Stimulated activated CD4-positive, alpha-beta T cell treated with anti-CD3 and anti-CD28 coated beads, Interleukin-1b, Interleukin-23, amount 100 ng/mL, for 48 hours (primary cell): ENCODE measurements around the gene PCGF3.
"Not testable (repeated sequence)": the region's sequence is repeated elsewhere in the genome, so short reads cannot be mapped to it uniquely, and the experiment has no call there.

Experiments used
- DNase-seq: peaks from one replicate; pipeline ENCODE4 v3.0.0-alpha.2; 2020

Gene PCGF3

DNA sequence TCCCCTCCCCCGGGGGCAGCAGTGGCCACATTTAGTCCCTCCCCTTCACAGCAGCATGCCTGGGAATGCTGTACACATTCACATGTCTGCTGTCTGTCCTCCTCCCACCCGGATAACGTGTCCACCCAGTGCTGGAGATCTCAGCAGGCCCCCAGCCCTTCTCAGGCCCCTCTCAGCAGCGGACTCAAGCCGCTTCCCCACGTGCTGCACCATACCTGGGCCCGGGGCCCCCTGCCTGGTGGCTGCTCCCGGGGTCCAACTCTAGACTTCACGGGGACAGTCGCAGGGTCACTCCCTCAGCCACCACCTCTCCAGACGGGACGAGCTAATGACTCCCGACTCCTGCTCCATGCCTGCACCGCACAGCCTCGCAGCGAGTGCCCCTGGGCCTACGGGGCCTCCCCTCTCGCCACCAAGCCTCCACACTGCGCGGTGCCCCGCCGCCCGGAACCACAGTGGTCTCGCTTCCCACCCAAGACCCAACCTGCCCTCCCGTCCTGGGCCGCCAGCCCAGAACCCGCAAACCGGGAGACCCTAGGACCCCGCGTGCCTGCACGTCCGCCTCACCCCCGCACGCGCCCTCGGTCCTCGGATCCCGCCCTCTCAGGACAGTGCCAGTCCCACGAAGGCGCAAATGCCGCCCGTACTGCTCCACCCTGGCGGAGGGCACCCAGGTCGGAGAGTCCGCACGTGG is 1.3 kb upstream of the PCGF3 start:
- no peak for DNase-seq

DNA sequence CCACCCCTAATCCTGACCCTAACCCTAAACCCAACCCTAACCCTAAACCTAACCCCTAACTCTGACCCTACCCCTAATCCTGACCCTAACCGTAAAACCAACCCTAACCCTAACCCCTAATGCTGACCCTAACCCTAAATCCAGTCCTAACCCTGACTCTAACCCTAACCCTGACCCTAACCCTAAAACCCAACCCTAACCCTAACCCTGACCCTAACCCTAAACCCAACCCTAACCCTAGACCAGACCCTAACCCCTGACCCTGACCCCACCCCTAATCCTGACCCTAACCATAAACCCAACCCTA is 708 bp upstream of the PCGF3 start:
- no peak for DNase-seq

DNA sequence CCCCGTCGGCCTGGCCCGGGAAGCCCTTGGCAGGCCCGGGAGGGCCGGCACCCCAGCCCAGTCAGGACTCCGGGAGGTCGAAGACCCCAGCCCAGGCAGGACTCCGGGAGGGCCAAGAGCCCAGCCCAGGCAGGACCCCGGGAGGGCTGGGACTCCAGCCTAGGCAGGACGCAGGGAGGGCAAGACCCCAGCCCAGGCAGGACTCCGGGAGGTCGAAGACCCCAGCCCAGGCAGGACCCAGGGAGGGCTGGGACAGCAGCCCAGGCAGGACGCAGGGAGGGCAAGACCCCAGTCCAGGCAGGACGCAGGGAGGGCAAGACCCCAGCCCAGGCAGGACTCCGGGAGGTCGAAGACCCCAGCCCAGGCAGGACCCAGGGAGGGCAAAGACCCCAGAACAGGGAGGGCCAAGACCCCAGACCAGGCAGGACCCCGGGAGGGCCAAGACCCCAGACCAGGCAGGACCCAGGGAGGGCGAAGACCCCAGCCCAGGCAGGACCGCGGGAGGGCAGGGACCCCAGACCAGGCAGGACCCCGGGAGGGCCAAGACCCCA is 526 bp downstream of the PCGF3 start:
- not testable (repeated sequence) for DNase-seq

DNA sequence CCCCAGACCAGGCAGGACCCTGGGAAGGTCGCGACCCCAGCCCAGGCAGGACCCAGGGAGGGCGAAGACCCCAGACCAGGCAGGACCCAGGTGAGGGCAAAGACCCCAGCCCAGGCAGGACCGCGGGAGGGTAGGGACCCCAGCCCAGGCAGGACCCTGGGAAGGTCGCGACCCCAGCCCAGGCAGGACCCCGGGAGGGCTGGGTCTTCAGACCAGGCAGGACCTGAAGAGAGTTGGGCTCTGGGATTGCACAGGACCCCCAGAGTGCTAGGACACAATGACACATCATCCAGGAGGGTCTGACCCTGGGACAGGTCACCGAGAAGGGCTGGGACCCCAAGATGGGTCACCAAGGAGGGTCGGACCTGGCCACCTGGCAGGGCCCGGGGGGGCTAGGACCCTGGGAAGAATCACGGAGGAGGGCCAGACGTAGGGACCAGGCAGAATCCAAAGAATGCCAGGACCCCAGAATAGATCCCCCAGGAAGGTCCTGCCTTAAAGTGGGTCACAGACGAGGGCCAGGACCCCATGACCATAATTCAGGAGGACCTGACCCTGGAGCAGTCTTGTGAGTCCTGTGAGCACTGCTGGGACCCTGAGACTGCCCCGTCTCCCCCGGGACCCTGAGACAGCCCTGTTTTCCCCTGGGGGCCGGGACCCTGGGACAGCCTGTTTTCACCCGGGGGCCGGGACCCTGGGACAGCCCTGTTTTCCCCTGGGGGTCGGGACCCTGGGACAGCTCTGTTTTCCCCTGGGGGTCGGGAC is 1.4 kb downstream of the PCGF3 start:
- no peak for DNase-seq

DNA sequence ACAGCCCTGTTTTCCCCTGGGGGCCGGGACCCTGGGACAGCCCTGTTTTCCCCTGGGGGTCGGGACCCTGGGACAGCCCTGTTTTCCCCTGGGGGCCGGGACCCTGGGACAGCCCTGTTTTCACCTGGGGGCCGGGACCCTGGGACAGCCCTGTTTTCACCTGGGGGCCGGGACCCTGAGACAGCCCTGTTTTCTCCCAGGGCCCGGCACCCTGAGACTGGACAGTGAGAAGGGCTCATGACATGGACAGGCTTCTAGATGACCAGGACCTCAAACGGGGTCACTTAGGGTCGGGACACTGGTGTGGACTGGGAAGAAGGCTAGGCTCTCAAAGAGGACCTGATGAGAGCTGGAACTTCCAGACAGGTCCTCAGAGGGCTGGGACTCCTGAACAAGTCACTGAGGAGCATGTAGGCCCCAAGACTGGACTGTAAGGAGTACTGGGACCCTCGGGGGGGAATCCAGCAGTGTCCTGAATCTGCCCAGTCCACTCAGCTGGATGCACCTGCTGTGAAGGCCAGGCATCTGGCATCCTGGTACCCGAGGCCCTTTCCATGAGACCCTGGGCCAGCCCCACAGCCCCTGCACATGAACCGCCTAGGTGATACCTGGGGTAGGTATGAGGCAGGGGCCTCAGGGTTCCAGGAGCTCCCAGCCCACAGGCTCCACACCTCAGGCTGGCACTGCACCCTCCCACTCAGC is 2.4 kb downstream of the PCGF3 start:
- no peak for DNase-seq

DNA sequence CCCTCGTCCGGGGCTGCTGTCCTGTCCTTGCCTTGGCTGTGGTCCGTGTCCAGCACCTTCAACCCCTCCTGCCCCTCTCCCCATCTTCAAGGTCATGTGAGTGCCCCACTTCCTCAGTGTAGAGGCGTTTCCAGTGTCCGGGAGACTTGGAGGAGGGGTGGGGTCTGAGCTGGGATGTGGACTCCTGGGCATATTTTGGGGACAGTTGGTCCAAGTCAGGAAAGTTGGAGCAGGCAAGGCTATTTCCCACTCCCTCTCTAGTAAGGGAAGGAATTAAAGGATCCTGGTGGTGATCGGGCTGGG is 3.0 kb downstream of the PCGF3 start:
- DNase-seq, result no peak

DNA sequence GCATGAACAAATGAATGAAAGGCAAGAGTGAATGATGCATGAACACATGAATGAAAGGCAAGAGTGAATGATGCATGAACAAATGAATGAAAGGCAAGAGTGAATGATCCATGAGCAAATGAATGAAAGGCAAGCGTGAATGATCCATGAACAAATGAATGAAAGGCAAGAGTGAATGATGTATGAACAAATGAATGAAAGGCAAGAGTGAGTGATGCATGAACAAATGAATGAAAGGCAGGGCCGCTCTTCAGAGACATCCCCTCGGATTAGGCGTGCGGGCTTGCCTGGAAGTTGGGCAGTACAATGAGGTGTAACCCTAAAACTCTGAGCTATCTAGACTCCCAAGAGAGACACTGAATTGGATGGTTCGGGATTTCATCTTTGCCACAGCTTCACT is 3.7 kb downstream of the PCGF3 start:
- no peak for DNase-seq

DNA sequence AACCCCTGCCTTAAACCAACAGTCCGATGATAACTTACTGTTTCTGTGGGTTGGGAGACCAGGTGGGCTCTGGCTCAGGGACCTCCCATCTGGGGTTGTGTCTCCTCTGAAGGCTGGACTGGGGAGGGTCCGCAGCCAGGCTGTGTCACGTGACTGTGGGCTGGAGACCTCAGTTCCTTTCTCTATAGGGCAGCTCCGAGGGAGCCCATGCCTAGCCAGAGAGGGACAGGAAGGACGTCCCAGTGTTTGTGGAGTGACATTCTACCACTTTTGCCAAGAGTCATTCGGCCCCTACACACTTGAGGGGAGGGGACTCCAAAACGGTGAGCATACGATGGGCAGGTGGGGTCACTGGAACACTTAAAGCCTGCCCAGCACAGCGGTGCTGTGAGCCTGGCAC is 4.5 kb downstream of the PCGF3 start:
- no peak for DNase-seq

DNA sequence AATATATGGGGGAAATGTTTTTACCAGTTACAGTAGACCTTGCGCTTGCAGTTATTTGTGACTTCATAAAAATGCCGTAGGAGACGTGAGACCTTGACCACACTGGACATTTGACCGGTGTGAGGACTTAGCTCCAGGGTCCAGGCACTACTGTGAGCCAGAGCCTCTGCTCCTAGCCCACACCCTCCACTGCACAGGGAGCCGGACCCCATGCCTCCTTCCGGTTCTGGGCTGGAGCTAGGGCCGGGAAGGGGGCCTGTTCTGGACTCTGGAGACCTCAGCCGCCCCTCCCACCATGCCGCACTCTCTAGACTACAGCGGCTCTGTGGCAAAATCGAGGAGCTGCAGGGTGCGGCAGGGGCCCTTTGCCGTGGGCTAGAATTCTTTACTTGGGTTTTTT is 5.3 kb downstream of the PCGF3 start:
- DNase-seq, result no peak

DNA sequence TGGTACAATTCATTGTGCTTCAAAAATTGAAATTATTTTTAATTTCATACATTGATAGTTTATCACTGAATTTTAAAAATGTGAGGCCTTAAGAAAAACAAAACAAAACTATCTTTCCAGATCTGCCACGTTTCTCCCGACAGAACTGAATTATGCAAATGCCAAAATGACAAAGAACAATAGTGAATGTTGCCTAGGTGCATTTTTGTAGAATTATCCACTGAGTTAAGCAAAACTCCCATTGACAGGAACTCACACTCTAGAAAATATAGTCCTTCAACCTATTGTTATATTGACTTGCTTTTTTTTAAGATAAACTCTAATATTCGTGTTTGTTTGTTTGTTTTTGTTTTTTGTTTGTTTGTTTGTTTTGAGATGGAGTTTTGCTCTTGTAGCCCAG is 6.5 kb downstream of the PCGF3 start:
- DNase-seq, result no peak

DNA sequence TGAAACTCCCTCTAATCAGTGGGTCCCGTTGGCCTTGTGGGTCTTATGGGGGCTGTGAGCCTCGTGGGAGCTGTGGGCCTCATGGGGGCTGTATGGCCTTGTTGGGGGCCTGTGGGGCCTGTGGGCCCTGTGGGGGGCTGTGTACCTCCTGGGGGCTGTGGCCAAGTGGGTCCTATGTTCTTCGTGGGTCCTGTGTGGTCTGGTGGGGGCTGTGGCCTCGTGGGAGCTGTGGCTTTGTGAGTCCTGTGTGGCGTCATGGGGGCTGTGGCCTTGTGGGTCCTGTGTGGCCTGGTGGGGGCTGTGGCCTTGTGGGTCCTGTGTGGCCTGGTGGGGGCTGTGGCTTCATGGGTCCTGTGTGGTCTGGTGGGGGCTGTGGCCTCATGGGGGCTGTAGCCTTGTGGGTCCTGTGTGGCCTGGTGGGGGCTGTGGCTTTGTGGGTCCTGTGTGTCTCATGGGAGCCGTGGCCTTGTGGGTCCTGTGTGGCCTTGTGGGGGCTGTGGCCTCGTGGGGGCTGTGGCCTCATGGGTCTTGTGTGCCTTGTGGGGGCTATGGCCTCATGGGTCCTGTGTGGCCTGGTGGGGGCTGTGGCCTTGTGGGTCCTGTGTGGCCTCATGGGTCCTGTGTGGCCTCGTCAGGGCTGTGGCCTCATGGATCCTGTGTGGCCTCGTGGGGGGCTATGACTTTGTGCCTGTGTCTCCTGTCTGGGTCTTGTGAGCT is 7.4 kb downstream of the PCGF3 start:
- DNase-seq, result no peak

DNA sequence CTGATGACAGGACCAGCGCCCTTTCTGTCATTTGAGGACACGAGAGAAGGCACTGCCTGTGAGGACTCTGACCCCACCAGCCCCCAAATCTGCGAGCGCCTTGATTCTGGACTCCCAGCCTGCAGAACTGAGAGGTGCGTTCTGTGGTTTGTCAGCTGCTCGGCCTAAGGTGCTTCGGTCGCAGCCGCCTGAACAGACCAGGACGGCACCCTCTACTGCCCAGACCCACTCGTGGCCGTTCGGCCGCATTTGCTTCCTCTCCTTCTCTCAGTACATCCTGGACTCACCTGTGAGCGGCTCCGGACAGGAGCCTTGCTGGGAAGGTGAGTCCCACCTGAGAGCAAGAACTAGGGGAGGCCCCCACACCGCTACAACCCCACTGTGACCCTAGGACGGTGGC is 8.5 kb downstream of the PCGF3 start:
- DNase-seq, result no peak

DNA sequence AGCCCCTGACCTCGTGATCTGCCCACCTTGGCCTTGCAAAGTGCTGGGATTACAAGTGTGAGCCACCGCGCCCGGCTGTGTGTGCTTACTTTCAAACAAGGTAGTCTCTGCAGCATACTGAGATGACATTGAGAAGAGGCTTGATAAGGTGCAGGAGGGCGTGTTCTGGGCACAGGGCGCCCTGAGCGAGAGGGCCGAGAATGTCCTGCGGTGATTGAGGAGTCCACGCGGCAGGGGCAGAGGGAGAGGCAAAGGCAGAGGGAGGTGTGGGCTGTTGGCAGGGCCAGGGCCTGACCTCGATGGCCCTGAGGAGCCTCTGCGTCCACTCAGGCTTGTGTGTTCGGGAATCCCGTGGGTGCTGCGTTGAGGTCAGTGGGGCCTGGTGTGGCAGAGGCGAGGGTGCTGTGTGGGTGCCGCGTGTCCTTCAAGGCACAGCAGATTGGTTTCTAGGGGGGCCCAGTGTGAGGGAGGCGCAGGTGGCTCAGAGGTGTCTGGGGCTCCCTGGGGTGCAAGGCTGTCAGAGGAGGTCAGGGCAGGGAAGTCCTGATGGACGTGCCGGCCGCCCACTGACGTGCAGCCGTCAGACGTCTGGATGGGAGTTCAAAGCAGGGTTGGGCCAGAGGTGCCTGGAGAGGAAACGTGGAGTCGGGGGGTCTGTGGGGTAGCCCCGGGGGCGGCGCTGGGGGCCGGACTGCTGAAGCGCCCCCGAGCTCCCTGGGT is 12.1 kb downstream of the PCGF3 start:
- no peak for DNase-seq

DNA sequence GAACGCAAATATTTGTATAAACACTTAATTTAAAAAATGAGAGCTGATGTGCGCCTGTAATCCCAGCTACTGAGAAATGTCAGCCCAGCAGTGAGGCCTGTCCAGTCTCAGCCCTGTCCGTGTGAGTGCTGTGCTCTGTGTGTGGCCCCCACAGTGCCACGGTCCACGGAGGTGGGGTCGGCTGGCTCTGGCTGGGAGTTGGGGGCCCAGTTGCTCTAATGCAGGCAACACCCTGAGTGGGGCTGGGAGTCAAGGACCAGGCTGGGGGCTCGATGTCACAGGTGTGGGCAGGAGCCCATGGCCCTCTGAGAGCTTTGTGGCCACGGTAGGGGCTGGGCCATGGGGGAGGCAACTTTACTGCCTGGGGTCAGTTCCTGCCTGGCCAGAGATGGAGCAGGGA is 12.8 kb downstream of the PCGF3 start:
- no peak for DNase-seq

DNA sequence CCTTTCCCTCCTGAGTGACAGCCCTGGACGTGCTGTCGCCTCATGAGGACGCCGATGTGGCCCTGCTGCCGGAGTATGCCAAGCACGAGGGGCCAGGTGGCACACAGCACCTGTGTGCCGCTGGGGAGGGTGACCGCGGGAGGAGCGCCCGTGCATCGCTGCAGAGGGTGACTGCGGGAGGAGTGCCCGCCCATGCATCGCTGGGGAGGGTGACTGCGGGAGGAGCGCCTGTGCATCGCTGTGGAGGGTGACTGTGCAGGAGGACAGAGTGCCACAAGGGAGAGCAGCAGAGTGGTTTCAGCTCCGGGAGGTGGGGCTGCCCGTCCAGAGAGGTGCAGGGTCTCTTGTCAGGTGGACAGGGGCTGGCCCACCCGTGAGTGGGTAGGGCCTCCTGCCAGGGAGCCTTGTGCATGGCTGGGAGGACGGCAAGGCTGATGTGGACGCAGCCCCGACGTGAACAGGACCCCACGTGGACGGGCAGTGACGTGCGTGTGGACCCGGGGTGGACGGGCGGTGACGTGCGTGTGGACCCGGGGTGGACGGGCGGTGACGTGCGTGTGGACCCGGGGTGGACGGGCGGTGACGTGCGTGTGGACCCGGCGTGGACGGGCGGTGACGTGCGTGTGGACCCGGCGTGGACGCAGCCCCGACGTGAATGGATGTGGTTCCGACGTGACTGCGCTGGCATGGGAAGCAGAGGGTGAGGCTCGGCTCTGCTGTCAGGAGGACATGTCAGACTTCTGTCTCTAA is 14.7 kb downstream of the PCGF3 start:
- DNase-seq, result no peak

DNA sequence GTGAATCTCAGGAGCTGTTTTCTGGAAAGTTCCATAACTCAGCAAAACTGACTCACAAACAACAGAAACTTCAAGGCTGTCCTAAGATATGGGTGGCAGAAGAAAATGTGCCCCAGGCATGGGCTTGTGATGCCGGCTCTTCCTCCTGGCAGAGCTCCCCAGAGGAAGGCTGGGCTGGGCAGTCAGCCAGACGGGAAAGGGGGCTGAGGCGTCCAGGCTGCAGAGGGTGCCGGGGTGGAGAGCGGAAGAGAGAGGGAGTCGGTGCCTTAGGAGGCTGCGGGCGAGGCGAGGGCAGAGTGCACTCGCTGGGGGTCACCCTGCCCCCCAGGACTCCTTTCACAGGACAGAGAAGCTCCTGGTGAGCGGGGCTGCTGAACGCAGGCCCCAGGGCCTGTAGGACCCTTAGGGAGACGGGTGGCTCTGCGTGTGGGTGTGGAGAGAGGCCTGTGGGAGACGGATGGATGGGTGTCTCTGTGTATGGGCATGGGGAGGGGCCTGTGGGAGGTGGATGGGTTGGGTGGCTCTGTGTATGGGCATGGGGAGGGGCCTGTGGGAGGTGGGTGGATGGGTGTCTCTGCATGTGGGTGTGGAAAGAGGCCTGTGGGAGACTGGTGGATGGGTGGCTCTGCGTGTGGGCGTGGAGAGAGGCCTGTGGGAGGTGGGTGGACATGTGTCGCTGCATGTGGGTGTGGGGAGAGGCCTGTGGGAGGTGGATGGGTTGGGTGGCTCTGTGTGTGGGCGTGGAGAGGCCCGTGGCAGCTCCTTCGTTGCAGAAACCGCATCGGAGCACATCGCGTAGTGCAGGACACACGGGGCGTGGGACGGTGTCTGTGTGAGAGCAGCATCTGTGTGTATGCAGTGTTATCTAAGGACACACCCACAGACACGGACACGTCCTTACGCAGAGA is 15.9 kb downstream of the PCGF3 start:
- no peak for DNase-seq

DNA sequence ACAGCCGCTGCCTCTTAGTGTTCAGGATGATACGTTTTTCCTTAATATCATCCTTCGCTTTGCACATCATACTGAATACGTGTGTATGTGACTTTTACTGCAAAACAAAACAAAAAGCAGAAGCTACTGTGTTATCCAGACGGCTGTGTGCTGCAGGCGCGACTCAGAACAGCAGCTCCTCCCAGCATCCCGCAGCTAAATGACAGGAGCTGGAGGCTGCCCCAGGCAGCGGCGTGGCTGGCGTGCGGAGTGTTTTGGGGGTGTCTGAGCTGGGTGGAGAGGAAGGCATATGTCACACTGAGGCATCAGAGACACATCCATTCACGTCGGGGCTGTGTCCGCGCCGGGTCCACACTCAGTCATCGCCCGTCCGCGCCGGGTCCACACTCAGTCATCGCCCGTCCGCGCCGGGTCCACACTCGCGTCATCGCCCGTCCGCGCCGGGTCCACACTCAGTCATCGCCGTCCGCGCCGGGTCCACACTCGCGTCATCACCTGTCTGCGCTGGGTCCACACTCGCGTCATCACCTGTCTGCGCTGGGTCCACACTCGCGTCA is 16.6 kb downstream of the PCGF3 start:
- DNase-seq, result no peak

DNA sequence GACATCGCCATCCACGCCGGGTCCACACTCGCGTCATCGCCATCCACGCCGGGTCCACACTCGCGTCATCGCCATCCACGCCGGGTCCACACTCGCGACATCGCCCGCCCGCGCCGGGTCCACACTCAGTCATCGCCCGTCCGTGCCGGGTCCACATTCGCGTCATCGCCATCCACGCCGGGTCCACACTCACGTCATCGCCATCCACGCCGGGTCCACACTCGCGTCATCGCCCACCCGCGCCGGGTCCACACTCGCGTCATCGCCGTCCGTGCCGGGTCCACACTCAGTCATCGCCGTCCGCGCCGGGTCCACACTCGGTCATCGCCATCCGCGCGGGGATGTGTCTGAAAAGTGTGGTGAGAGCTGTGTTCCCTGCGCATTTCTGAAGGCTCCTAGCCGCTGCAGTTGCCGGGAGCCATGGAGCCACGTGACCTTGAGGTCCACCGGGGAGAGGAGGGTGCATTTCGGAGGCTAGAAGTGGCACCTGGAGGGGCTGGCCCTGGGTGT is 17.3 kb downstream of the PCGF3 start:
- DNase-seq, result no peak

DNA sequence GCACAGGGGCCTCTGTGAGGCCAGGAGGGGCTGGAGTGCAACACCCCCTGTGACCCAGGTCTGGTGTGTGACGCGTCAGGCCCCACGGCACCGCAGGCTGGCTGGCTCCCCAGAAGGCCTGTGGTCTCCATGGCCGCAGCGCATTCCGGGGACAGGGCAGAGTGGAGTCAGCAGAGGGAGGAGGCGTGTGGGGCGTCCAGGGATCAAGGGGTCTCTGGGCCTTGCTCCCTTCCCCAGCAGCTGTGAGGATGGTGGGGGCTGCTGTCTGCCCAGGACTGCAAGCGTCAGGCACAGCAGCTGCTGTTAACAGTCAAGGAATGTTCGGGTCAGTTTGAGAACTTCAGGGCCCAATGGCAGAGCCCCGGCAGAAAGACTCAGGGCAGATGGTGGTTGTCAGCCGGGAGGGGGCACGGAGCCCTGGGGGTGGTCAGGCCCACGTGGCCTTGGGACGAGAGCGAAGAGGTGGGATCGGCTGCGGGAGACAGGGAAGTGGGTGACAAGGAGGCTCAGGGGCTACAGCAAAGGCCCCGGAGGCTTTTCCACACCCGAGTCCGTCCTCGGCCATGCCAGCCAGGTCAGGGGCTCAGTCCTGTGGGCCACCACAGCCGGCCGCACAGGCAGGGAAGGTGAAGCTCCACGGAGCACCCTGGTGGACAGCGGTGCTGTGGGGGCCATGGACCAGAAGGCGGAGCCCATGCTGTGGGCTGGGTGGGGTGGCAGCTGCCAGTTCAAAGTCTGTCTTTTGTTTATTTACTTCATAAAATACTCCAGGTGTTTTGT is 18.3 kb downstream of the PCGF3 start:
- DNase-seq, result no peak
